Sigmoid colon (tissue), 7 donors: ENCODE data around the gene CFAP46. TPM values are rescaled to one million over a fixed set of nuclear protein-coding genes. Genes with fewer than 3 reads are reported as not detected.
"Not testable (repeated sequence)": the region's sequence is repeated elsewhere in the genome, so short reads cannot be mapped to it uniquely, and the experiment has no call there.

Experiments
- DNase-seq: peaks from one replicate; pipeline ENCODE4 v3.0.0-alpha.2; 2019
- H3K27ac ChIP-seq, 4 donors: fragments of 200-600 bp; sonication (generic); one replicate each; pipeline ENCODE4 v1.5.1; 2016 to 2019; ENCODE audit warnings: mild to moderate bottlenecking in 1 of 4
- H3K27me3 ChIP-seq, 3 donors: fragments of 200-600 bp; sonication (generic); one replicate each; pipeline ENCODE4 v1.5.1; 2019; ENCODE audit warnings: mild to moderate bottlenecking in 1 of 3
- H3K36me3 ChIP-seq, 4 donors: fragments of 200-600 bp; sonication (generic); one replicate each; pipeline ENCODE4 v1.5.1; 2016 to 2019
- H3K4me1 ChIP-seq, 4 donors: fragments of 200-600 bp; sonication (generic); one replicate each; pipeline ENCODE4 v1.5.1; 2017 to 2019
- H3K4me3 ChIP-seq, 4 donors: fragments of 200-600 bp; sonication (generic); one replicate each; pipeline ENCODE4 v1.5.1; 2017 to 2019; ENCODE audit warnings: mild to moderate bottlenecking in 2 of 4, moderate library complexity in 1 of 4
- H3K9me3 ChIP-seq, 4 donors: fragments of 200-600 bp in 3 of 4; sonication (generic) in 3 of 4; one replicate each; pipeline versions ENCODE4 v1.5.1 to v1.6.1; 2013 to 2019
- CTCF ChIP-seq, 4 experiments: fragments of 450-650 bp in 3 of 4; fragments of 200-600 bp in 1 of 4; IDR thresholded peaks; one replicate each; pipeline ENCODE4 v1.5.1; 2016 to 2019; ENCODE audit warnings: antibody characterized with exemption in 4 of 4, mild to moderate bottlenecking in 3 of 4, moderate library complexity in 2 of 4
- EP300 ChIP-seq, 4 donors: sonication (generic); formaldehyde crosslinking; IDR thresholded peaks; one replicate each; pipeline ENCODE4 v1.6.1; 2017; ENCODE audit warnings: antibody characterized with exemption in 4 of 4
- POLR2A ChIP-seq, 2 donors: fragments of 450-650 bp; IDR thresholded peaks; one replicate each; pipeline ENCODE4 v1.6.1; 2016; ENCODE audit warnings: antibody characterized with exemption in 2 of 2, mild to moderate bottlenecking in 2 of 2, moderate library complexity in 2 of 2
- POLR2AphosphoS5 ChIP-seq, 4 donors: sonication (generic); formaldehyde crosslinking; IDR thresholded peaks; one replicate each; pipeline ENCODE4 v1.6.1; 2017; ENCODE audit warnings: antibody characterized with exemption in 4 of 4
- WGBS, 2 donors: extraction: QIAGEN DNeasy Blood & Tissue Kit; methylation state at CpG; one replicate each; pipeline ENCODE4 v1.1.7; 2013; 5-methylcytosine and 5-hydroxymethylcytosine counted together
- intact Hi-C: fragments of 100-400 bp; cut with DNase I; formaldehyde crosslinking; loops from one replicate; pipeline ENCODE4 v1.15.1; 2023
- polyA plus RNA-seq, 3 donors: library from polyadenylated mRNA; stranded (reverse); fragments of 200-250 nt; gene quantifications; one replicate each; pipeline ENCODE4 v1.2.3, GENCODE V29; 2013
- total RNA-seq, 4 donors: library from RNA; depleted of rRNA; stranded (reverse); fragments of >200 nt; gene quantifications; one replicate each; pipeline ENCODE4 v1.1.0, GENCODE V29; 2016
- donor health status: healthy with polysubstance abuse.
- donor health status: Bipolar disorder and iron deficiency.
- donor health status: healthy.

CFAP46 gene
- total and polyA plus RNA-seq, 7 donors: 0.10 to 1.7 (median 0.38) TPM; not detected in 3

- no peak for DNase-seq
- no peak for TF ChIP-seq POLR2A (IDR thresholded peaks at IDR 0.05)
- TF ChIP-seq EP300 (IDR thresholded peaks at IDR 0.05): no peak
- TF ChIP-seq POLR2AphosphoS5 (IDR thresholded peaks at IDR 0.05): no peak
- no peak for TF ChIP-seq CTCF (IDR thresholded peaks at IDR 0.05)
- intact Hi-C loops: no loop called here
- Histone ChIP-seq H3K4me3 (no peak overlapping the region), H3K27me3 (peaks cover 0 to 38% (median 0%) of the 10 kb centered on the region in 3 donors), H3K4me1 (peaks cover 0 to 3% (median 0%) of the 10 kb centered on the region in 4 donors), H3K36me3 (no peaks in the 10 kb centered on the region), H3K27ac (no peak overlapping the region), H3K9me3 (peaks cover 0 to 20% (median 6%) of the 10 kb centered on the region in 4 donors)
- WGBS, 2 donors: 83 to 88% methylated on average over 20 of the region's 20 CpGs
Observed at GRCh38 chr10:132844069-132844809, 98.1 kb downstream of the CFAP46 start.

DNA sequence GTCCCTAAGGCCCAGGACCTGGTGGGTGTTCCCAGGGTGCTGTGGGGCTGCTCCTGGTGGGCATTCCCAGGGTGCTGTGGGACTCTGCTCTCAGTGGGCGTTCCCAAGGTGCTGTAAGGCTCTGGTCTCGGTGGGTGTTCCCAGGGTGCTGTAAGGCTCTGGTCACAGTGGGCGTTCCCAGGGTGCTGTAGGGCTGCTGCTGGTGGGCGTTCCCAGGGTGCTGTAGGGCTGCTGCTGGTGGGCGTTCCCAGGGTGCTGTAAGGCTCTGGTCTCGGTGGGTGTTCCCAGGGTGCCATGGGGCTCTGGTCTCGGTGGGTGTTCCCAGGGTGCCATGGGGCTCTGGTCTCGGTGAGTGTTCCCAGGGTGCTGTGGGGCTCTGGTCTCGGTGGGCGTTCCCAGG is 99.1 kb downstream of the CFAP46 start:
- H3K36me3 ChIP-seq, DNase-seq, H3K27ac ChIP-seq, H3K4me3 ChIP-seq, intact Hi-C loops, H3K4me1 ChIP-seq: not testable (repeated sequence)
- peaks cover 0 to 33% (median 0%) of the 10 kb centered on the region in 3 donors for H3K27me3 ChIP-seq
- H3K9me3 ChIP-seq: peaks cover 0 to 20% (median 6%) of the 10 kb centered on the region in 4 donors
- 87 to 97% methylated on average over 10 of the region's 10 CpGs for WGBS, 2 donors

DNA sequence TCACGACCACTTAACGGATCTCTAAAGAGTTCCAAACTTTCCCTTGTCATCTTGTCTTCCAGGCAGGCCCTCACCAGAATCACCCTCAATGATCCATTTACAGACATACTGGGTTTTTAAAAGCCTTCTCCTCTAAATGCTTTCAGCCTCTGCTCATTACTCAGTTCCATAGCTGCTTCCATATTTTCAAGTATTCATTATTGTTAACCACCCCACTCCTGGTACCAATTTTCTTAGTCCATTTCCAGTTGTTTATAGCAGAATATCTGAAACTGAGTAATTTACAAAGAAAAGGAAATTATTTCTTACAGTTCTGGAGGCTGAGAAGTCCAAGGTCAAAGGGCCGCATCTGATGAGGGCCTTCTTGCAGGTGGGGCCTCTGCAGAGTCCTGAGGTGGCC is 100.0 kb downstream of the CFAP46 start:
- H3K4me3 ChIP-seq: no peak overlapping the region
- WGBS, 2 donors: 95 to 96% methylated on average over 3 of the region's 3 CpGs
- DNase-seq: no peak
- H3K4me1 ChIP-seq: no peaks in the 10 kb centered on the region
- intact Hi-C loops: no loop called here
- H3K27ac ChIP-seq: no peak overlapping the region
- H3K9me3 ChIP-seq: peaks cover 0 to 20% (median 6%) of the 10 kb centered on the region in 4 donors
- TF ChIP-seq CTCF (IDR thresholded peaks at IDR 0.05): no peak
- no peak for TF ChIP-seq POLR2A (IDR thresholded peaks at IDR 0.05)
- TF ChIP-seq POLR2AphosphoS5 (IDR thresholded peaks at IDR 0.05): no peak
- no peak for TF ChIP-seq EP300 (IDR thresholded peaks at IDR 0.05)
- H3K27me3 ChIP-seq: peaks cover 0 to 28% (median 0%) of the 10 kb centered on the region in 3 donors
- H3K36me3 ChIP-seq: no peaks in the 10 kb centered on the region

GRCh38 chr10:132841615-132841975 is 100.8 kb downstream of the CFAP46 start:
- intact Hi-C loops: no loop called here
- no peak overlapping the region for H3K4me3 ChIP-seq
- H3K27ac ChIP-seq: no peak overlapping the region
- TF ChIP-seq POLR2AphosphoS5 (IDR thresholded peaks at IDR 0.05) (no peak), POLR2A (IDR thresholded peaks at IDR 0.05) (no peak), CTCF (IDR thresholded peaks at IDR 0.05) (no peak), EP300 (IDR thresholded peaks at IDR 0.05) (no peak)
- H3K9me3 ChIP-seq: peaks cover 0 to 20% (median 6%) of the 10 kb centered on the region in 4 donors
- no peak for DNase-seq
- H3K27me3 ChIP-seq: peaks cover 0 to 24% (median 2%) of the 10 kb centered on the region in 3 donors
- H3K4me1 ChIP-seq: peaks cover 0 to 6% (median 0%) of the 10 kb centered on the region in 4 donors
- 60 to 86% methylated on average over 3 of the region's 3 CpGs for WGBS, 2 donors
- no peaks in the 10 kb centered on the region for H3K36me3 ChIP-seq

DNA sequence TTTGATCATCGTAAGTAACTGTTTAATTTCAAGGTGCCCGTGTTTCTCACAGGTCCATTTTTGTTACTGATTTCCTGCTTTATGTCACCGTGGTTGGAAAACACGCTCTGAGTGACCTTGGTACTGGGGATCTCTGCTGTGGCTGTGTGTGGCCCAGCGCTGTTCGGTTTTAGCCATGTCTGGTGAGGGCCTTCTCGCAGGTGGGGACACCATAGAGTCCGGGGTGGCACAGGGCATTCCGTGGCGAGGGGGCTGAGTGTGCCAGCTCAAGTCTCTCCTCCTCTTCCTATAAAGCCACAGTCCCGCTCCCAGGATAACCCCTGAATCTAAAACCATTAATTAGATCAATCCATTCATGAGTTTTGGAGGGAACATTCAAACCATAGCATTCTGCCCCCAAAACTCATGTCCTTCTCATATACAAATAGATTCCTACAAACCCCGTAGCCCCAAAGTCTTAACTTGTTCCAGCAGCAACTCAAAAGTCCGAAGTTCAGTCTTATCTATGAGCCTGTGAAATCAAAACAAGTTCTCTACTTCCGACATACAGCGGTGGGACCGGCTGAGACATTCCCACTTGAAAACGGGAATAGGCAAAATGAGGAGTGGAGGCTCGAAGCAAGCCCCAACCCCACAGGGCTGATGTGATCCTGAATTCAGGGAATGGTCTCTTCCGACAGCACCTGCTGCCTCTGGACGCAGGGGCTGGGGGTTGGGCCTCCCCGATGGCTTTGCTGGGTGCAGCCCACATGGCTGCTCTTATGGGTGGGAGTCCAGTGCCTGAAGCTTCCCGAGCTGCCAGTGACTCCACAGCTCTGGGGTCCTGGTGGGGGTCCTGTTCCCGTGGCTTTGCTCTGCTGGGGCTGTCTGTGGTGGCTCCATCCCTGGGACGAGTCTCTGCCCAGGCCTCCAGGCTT is 101.4 kb downstream of the CFAP46 start:
- 69 to 85% methylated on average over 24 of the region's 24 CpGs for WGBS, 2 donors
- intact Hi-C loops: no loop called here

More for the DNA sequence above, 101.4 kb downstream of the CFAP46 start:
- H3K36me3 ChIP-seq: no peaks in the 10 kb centered on the region
- H3K4me3 ChIP-seq: no peak overlapping the region
- H3K9me3 ChIP-seq: peaks cover 0 to 20% (median 6%) of the 10 kb centered on the region in 4 donors
- no peak overlapping the region for H3K27ac ChIP-seq
- no peak for TF ChIP-seq POLR2AphosphoS5 (IDR thresholded peaks at IDR 0.05)
- TF ChIP-seq EP300 (IDR thresholded peaks at IDR 0.05): no peak
- TF ChIP-seq CTCF (IDR thresholded peaks at IDR 0.05): no peak
- TF ChIP-seq POLR2A (IDR thresholded peaks at IDR 0.05): no peak
- peaks cover 0 to 12% (median 0%) of the 10 kb centered on the region in 4 donors for H3K4me1 ChIP-seq
- peaks cover 0 to 24% (median 9%) of the 10 kb centered on the region in 3 donors for H3K27me3 ChIP-seq
- DNase-seq: no peak
